ENCODE results near the gene PDC. TPM values are rescaled to one million over a fixed set of nuclear protein-coding genes. Genes with fewer than 3 reads are reported as not detected.

The PDC gene
- total and polyA plus RNA-seq, 10 of the 15 experiments (the other 5 are each of a cell fraction or from before 2014, with no cell fraction given): 0.11 TPM; not detected in 9

- Histone ChIP-seq H3K4me2 (ENCODE audit: control insufficient read depth, insufficient read depth) (no peak overlapping the region), H2AFZ (ENCODE audit: control insufficient read depth, low read depth, low read length) (no peak overlapping the region), H4K20me1 (ENCODE audit: control insufficient read depth, insufficient read depth) (no peaks in the 10 kb centered on the region), H3K27me3 (replicated peaks in 1 of 2; ENCODE audit: control insufficient read depth in 2 of 2, insufficient read depth in 2 of 2, low read length in 1 of 2) (no peaks in the 10 kb centered on the region), H3K4me3 (no peak overlapping the region), H3K36me3 (ENCODE audit: control insufficient read depth in 2 of 2, insufficient read depth in 2 of 2, low read length in 1 of 2) (no peaks in the 10 kb centered on the region), H3K9me3 (replicated peaks; ENCODE audit: control insufficient read depth, insufficient read depth, low read length) (no peaks in the 10 kb centered on the region), H3K4me1 (ENCODE audit: control insufficient read depth, insufficient read depth, low read length) (no peaks in the 10 kb centered on the region), H3K79me2 (ENCODE audit: control insufficient read depth, insufficient read depth, low read length) (no peaks in the 10 kb centered on the region), H3K27ac (ENCODE audit: control insufficient read depth, insufficient read depth) (no peak overlapping the region), H3K9ac (ENCODE audit: control insufficient read depth, insufficient read depth, low read length) (no peak overlapping the region)
- ChIA-PET POLR2A (interaction anchor here (0.6 kb wide), 1 partner anchor 1482 kb away, joined by 3 read pairs; no protein-coding TSS in a partner anchor), SMC1A (ENCODE audit: uncharacterized antibody, unreplicated experiment) (interaction anchor here (0.6 to 1.8 kb wide), 7 partner anchors 8 to 73 kb away, joined by 3 to 4 read pairs (median 3); partner anchors contain the start of gene PDC), CTCF (interaction anchor here (0.7 to 2.2 kb wide), 6 partner anchors 75 to 517 kb away, joined by 3 to 9 read pairs (median 6); no protein-coding TSS in a partner anchor), RAD21 (ENCODE audit: unreplicated experiment) (interaction anchor here (1.1 to 2.6 kb wide), 4 partner anchors 23 to 507 kb away, joined by 3 to 11 read pairs (median 4); no protein-coding TSS in a partner anchor)
- DNase-seq (ENCODE audit: low read depth, low spot score) (no peak), ATAC-seq (no peak), FAIRE-seq (no peak)
- intact Hi-C loops (cut with micrococcal nuclease; ENCODE audit: unreplicated experiment): no loop called here
- WGBS (ENCODE audit: insufficient coverage, insufficient replicate concordance, low lambda C conversion rate, missing lambda C conversion rate): 6% methylated on average over 2 of the region's 2 CpGs
- in situ Hi-C loops (cut with MboI): no loop called here
- no TSS peak for BruUV-seq (replicated peaks)
- no peak for TF ChIP-seq CHD1 (IDR thresholded peaks at IDR 0.05; ENCODE audit: low read depth, low read length)
- no peak for TF ChIP-seq SMC3 (IDR thresholded peaks at IDR 0.05; ENCODE audit: borderline replicate concordance, low read length)
- TF ChIP-seq NFIC (IDR thresholded peaks at IDR 0.05; ENCODE audit: low read depth, low read length): no peak
- TF ChIP-seq PKNOX1 (IDR thresholded peaks at IDR 0.05): no peak
Measured at GRCh38 chr1:186479162-186479561, 18.2 kb upstream of the PDC start.

GRCh38 chr1:186476264-186477040 is 15.5 kb upstream of the PDC start:
- DNase-seq (ENCODE audit: low read depth, low spot score): no peak
- H4K20me1 ChIP-seq (ENCODE audit: control insufficient read depth, insufficient read depth): no peaks in the 10 kb centered on the region
- intact Hi-C loops (cut with micrococcal nuclease; ENCODE audit: unreplicated experiment) (no loop called here), in situ Hi-C loops (cut with MboI) (no loop called here)
- no peak overlapping the region for H3K9ac ChIP-seq (ENCODE audit: control insufficient read depth, insufficient read depth, low read length)
- no peak for FAIRE-seq
- no peaks in the 10 kb centered on the region for H3K27me3 ChIP-seq (replicated peaks in 1 of 2; ENCODE audit: control insufficient read depth in 2 of 2, insufficient read depth in 2 of 2, low read length in 1 of 2)
- H3K4me1 ChIP-seq (ENCODE audit: control insufficient read depth, insufficient read depth, low read length): no peaks in the 10 kb centered on the region
- H3K36me3 ChIP-seq (ENCODE audit: control insufficient read depth in 2 of 2, insufficient read depth in 2 of 2, low read length in 1 of 2): no peaks in the 10 kb centered on the region
- no peaks in the 10 kb centered on the region for H3K79me2 ChIP-seq (ENCODE audit: control insufficient read depth, insufficient read depth, low read length)
- 72% methylated on average over 5 of the region's 5 CpGs for WGBS (ENCODE audit: insufficient coverage, insufficient replicate concordance, low lambda C conversion rate, missing lambda C conversion rate)
- ChIA-PET POLR2A (no interaction called here), SMC1A (ENCODE audit: uncharacterized antibody, unreplicated experiment) (interaction anchor here (1.0 to 1.2 kb wide), 2 partner anchors 25 to 510 kb away, joined by 3 read pairs; no protein-coding TSS in a partner anchor), RAD21 (ENCODE audit: unreplicated experiment) (no interaction called here), CTCF (interaction anchor here (1.0 kb wide), 1 partner anchor 101 kb away, joined by 3 read pairs; the partner anchor contains the start of gene TPR)
- ATAC-seq: no peak
- no TSS peak for BruUV-seq (replicated peaks)
- H3K27ac ChIP-seq (ENCODE audit: control insufficient read depth, insufficient read depth): no peak overlapping the region
- H2AFZ ChIP-seq (ENCODE audit: control insufficient read depth, low read depth, low read length): no peak overlapping the region
- no peaks in the 10 kb centered on the region for H3K9me3 ChIP-seq (replicated peaks; ENCODE audit: control insufficient read depth, insufficient read depth, low read length)
- H3K4me3 ChIP-seq: no peak overlapping the region
- H3K4me2 ChIP-seq (ENCODE audit: control insufficient read depth, insufficient read depth): no peak overlapping the region
- TF ChIP-seq E4F1 (IDR thresholded peaks at IDR 0.05; ENCODE audit: borderline replicate concordance, partially characterized antibody): no peak
- TF ChIP-seq TCF3 (IDR thresholded peaks at IDR 0.05; ENCODE audit: borderline replicate concordance, insufficient read depth, low read depth, low read length): no peak
- no peak for TF ChIP-seq RCOR1 (conservative IDR thresholded peaks at IDR 0.05; ENCODE audit: low read depth, low read length)
- TF ChIP-seq DPF2 (IDR thresholded peaks at IDR 0.05): no peak
- TF ChIP-seq SREBF2 (IDR thresholded peaks at IDR 0.05; ENCODE audit: low read length): no peak
- no peak for TF ChIP-seq MTA3 (IDR thresholded peaks at IDR 0.05; ENCODE audit: borderline replicate concordance, low read length)
- TF ChIP-seq MEF2B (IDR thresholded peaks at IDR 0.05; ENCODE audit: partially characterized antibody, poor library complexity, severe bottlenecking): no peak
- no peak for TF ChIP-seq KAT2A (conservative IDR thresholded peaks at IDR 0.05; ENCODE audit: control insufficient read depth, low read depth, low read length)
- no peak for TF ChIP-seq HDAC2 (IDR thresholded peaks at IDR 0.05)
- TF ChIP-seq NFYB (IDR thresholded peaks at IDR 0.05; ENCODE audit: insufficient read depth, low read depth, low read length): no peak
